HL-60/S4 (cell line): Measurements from ENCODE around the gene SMR3B.

Experiments
- in situ Hi-C: fragments of 300-500 bp; cut with MboI; formaldehyde crosslinking; loops from 2 replicates; pipeline ENCODE4 v1.14.3; 2022; ENCODE audit warnings: low sequenced_read_pairs

The SMR3B gene

GRCh38 chr4:70382691-70383181 is at the start of gene SMR3B:
Gene SMR3B, plus strand, starts transcription at chr4:70383131. Its CDS starts 1,380 bp downstream, at chr4:70384511.
- in situ Hi-C loops: no loop called here

DNA sequence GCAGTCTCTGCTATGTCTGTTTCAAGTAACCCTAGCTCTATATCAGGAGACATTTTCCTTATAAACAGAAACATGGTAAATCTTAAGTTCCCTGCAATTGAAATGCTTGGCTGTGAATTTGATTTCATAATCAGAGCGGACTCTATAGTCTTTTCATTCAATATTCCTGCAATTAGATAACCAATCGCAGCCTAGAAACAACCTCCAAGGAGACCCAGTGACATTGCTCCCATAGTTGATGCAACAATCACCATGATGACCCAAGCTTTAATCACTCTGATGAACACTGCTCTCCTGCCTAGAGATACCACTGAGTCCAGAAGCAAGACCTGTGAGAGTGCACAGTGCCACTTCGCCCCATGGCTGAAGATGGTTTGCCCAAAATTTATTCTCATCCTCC is 48.2 kb upstream of the SMR3B start, which contains the start of gene CABS1:
Gene CABS1, plus strand, starts transcription at position 301 of the 400 bp plus-strand sequence. Its CDS starts 59 bp downstream, at position 360.
- in situ Hi-C loops: no loop called here

DNA sequence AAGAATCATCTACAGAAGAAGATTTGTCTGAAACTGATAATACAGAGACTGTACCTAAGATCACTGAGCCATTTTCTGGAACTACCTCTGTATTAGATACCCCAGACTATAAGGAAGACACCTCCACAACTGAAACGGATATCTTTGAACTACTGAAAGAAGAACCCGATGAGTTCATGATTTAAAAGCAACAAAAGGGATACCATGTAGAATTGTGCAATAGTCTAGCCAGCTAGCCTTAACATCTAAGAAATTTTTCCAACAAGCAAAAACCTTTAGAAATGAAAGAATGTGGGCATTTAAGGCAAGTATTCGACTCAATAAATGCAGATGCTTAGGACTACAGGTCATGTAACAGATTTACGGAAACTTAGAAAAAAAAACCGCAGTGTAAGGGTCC is 46.9 kb upstream of the SMR3B start:
- in situ Hi-C loops: no loop called here

GRCh38 chr4:70337886-70338420 is 45.0 kb upstream of the SMR3B start:
- in situ Hi-C loops: no loop called here

DNA sequence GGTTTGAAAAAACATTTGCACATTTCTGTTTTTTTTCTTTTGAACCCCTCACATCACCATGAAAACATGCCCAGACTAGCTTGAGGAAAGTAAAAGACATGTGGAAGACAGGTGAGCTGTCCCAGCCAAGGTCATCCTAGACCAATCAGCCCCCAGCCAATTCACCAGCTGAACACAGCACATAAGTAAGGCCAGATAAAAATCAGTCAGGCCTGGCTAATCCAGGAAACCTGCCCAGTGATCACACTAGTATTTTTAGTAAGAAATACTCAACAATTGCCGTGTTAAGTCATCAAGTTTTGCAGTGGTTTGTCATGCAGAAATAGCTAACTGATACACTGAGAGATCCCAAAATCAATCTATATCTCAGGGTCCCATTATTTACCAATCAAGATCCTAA is 26.7 kb upstream of the SMR3B start:
- in situ Hi-C loops: no loop called here

GRCh38 chr4:70359115-70359661 is 23.7 kb upstream of the SMR3B start:
- in situ Hi-C loops: no loop called here

GRCh38 chr4:70360460-70360859 is 22.5 kb upstream of the SMR3B start, which contains the start of gene SMR3A:
Gene SMR3A, plus strand, starts transcription at chr4:70360760. Its CDS starts 1,356 bp downstream, at chr4:70362116.
- in situ Hi-C loops: no loop called here

- in situ Hi-C loops: no loop called here
Observed at GRCh38 chr4:70364002-70364401, 18.9 kb upstream of the SMR3B start.

DNA sequence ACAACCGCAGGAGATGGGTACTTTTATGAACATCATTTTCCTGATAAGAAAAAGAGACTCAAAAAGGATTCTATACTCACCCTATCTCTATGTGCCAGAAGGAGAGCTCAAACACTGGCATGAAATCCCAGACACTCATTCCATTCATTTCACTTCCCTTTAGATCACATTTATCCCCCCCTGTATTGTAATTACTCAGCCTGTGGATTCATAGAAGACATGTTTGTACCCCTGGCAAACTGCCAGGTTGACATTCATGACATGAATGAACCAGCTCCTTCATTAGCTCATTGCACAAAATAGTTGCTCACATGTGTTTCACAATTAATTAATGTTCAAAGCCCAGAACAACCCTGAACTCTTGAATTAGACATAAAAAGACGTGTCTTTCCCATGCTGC is 17.5 kb upstream of the SMR3B start:
- in situ Hi-C loops: no loop called here

GRCh38 chr4:70367813-70368212 is 15.1 kb upstream of the SMR3B start:
- in situ Hi-C loops: no loop called here

- in situ Hi-C loops: no loop called here
Observed at GRCh38 chr4:70371987-70372386, 10.9 kb upstream of the SMR3B start.

- in situ Hi-C loops: no loop called here
Observed at GRCh38 chr4:70372760-70373159, 10.2 kb upstream of the SMR3B start.

DNA sequence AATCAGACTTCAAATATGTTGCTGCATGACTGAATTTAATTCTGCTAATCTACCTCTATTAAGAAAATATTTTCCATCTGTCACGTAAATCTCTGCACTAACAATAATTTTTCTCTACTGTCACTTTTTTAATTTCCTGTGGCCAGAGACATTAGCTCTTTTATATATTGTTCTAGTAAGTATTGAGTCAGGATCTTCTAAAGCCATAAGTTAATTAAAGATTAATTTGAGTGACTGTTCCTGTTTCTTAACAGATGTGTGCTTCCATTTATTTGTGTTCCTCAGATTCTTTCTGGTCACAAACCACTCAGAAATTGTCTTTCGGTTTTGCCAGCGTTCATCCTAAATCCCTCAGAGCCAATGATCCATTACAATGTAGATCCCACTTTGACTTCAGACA is 2.4 kb upstream of the SMR3B start:
- in situ Hi-C loops: no loop called here

GRCh38 chr4:70392057-70392776 is 9.3 kb downstream of the SMR3B start:
- in situ Hi-C loops: no loop called here

- in situ Hi-C loops: no loop called here
Observed at GRCh38 chr4:70397580-70397979, 14.6 kb downstream of the SMR3B start, which contains the start of gene OPRPN. Gene OPRPN, plus strand, starts transcription at chr4:70397940. Its CDS starts 1,346 bp downstream, at chr4:70399286.

DNA sequence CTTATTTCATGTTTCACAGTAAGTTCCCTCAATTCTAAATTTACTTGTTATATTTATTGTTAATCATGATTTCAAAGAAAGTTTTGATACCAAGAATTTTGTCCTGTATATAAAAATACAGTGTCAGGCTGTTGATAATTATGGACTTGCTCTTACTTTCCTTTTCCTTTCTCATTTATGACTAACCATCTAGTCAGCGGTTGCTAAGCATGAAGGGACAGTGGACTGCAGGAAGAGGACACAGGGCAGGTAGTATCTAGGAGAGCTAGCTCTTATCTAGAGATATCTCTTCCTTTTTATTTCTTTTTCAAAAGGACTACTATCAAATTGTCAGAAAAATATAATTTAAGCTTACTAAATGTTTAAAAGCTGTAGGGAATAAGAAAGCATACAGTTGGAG is 16.4 kb downstream of the SMR3B start:
- in situ Hi-C loops: no loop called here

DNA sequence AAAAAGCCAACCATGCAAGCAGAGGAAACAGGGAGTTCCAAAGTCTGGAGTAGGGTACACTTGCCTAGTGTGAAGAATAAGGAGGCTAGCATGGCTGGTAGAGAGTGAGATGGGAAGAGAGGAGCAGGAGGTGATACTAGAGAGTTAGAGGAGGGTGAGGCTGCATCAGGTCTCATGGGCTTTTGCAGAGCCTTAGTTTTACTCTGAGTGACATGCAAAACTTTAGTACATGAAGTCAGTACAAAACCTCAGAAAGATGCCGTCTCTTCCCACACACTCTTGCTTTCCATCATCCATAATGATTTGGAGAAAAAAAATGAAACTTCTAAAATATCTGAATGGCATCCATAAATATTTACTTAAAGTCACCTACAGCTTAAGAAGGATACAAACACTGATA is 19.8 kb downstream of the SMR3B start:
- in situ Hi-C loops: no loop called here

- in situ Hi-C loops: no loop called here
Observed at GRCh38 chr4:70405765-70406164, 22.8 kb downstream of the SMR3B start.

GRCh38 chr4:70425306-70425705 is 42.4 kb downstream of the SMR3B start:
- in situ Hi-C loops: no loop called here

DNA sequence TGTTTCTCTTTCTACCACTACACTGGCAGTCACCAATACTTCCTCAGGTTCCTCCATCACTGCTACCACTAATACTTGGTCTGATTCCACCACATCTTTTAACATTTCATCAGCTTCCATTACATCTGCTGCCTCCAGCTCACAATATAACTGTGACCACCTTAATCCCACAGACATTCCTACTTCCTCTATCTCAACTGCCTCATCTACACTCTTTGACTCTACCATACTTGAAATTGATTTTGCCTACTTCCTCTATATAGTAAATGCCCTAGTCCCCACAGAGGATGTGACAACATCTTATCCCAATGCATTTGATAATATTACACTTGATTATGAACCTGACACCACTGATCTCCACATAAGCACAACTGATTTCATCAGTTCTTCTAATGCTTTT is 43.9 kb downstream of the SMR3B start:
- in situ Hi-C loops: no loop called here

DNA sequence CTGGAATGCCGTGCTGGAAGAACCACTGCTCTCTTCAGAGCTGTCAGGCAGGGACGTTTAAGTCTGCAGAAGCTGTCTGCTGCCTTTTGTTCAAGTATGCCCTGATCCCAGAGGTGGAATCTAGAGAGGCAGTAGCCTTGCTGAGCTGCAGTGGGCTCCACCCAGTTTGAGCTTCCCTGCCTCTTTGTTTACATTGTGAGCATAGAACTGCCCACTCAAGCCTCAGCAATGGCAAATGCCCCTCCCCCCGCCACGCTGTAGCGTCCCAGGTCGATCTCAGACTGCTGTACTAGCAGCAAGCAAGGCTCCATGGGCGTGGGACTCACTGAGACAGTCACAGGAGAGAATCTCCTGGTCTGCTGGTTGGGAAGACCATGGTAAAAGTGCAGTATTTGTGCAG is 54.3 kb downstream of the SMR3B start:
- in situ Hi-C loops: no loop called here
